Stimulated activated CD8-positive, alpha-beta memory T cell treated with anti-CD3 and anti-CD28 coated beads, Interleukin-15, amount 100 ng/mL, for 1 hour (primary cell): Measurements from ENCODE around the gene CHCHD10.
"Not testable (repeated sequence)": the region's sequence is repeated elsewhere in the genome, so short reads cannot be mapped to it uniquely, and the experiment has no call there.

Source experiments
- DNase-seq: peaks from one replicate; pipeline ENCODE4 v3.0.0-alpha.2; 2020; ENCODE audit warnings: low read depth

The CHCHD10 gene

DNA sequence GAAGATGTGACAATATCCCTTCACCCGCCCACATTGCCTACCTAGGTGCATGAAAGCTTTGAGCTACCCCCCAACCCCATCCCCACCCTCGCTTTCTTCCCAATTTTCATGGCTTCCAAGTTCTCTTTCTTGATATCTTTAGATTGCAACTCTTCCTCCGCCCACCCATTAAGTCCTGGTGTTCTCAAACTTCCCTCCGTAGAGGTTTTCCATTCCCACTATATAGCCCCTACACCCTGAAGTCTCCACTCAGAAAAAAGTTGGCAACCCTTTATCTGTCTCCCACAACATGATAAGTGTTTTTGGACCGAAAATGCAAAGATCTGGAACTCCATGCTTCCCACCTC, 17.4 kb downstream of the CHCHD10 start:
- no peak for DNase-seq

DNA sequence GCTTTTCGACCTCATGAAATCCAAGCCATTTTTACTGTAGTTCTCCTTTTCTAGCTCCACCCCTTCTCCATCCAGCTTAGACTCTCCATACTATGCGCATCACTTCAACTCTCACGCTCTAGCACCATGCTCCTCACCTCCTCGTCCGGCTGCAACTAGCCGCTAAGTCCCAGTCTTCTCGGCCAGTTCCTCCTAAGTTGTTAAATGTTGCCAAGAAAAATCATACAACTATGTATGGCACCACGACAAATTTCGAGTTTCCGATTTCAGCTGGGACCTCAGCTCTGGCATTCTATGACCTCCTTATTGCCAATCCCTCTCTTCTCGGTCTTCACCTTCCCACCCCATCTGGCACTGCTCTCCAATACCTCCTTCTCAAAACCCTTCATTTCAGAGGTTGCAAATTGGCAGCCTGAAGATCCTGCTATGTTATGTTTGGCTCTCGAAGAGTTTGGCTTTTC, 17.9 kb downstream of the CHCHD10 start:
- DNase-seq: no peak

DNA sequence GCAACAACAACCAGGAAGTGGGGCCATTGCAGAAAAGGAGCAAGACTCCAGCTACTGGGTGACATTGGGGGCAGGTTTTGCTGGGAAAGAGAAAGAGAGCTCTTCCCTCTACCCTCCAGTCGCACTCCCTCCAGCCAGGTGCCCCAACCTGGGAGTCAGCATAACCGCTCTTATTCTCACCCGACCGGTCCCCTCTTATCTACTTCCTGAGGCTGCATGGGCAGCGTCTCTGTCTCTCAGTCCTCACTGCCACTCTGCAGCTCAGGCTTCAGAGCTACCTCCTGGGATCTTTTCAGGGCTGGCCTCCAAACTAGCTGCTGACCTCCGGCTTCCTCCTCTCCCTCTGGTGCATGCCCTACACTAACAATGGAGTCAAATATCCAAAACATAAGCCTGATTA, 22.0 kb downstream of the CHCHD10 start:
- DNase-seq: no peak

DNA sequence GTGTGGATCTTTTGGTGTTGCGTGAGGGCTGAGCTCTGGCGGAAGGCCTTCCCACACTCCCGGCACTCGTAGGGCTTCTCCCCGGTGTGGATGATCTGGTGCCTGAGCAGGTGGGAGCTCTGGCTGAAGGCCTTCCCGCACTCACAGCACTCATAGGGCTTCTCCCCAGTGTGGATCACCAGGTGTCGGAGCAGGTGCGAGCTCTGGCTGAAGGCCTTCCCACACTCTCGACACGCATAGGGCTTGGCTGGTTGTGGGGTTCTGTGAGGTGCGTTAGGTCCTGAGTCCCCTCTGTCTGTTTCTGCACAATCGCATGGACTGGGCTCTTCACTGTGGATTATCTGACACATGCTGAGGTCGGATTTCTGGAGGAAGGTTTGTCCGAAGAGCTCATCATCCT, 23.3 kb downstream of the CHCHD10 start:
- no peak for DNase-seq

DNA sequence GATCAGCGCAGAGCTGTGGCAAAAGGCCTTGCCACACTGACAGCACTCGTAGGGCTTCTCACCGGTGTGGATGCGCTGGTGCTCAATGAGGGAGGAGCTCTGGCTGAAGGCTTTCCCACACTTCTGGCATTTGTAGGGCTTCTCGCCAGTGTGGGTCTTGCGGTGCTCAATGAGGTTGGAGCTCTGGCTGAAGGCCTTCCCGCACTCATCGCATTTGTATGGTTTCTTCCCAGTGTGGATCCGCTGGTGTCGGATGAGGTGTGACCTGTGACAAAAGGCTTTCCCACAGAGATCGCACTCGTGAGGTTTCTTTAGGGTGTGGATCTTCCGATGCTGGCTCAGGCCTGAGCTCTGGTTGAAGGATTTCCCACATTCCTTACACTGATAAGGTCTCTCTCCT, 23.8 kb downstream of the CHCHD10 start:
- no peak for DNase-seq

DNA sequence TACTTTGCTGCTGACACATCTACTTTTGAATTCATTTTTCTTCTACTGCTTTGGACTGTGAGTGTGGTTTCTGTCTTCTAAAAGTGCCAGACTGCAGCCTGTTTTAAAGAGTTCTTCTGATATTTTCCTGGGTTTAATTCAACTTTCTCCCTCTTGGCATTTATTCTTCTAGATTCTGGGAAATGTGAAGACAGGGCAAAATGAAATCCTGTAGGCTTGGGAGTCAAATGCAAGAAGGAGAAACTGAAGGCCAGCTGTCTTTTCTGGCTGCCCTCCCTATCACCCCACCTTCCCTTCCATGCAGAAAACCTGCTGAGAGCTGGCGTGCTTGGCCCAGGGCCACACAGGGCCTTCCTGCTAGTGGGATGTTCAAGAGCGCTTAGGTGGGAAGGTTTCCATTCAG, 24.5 kb downstream of the CHCHD10 start:
- no peak for DNase-seq

DNA sequence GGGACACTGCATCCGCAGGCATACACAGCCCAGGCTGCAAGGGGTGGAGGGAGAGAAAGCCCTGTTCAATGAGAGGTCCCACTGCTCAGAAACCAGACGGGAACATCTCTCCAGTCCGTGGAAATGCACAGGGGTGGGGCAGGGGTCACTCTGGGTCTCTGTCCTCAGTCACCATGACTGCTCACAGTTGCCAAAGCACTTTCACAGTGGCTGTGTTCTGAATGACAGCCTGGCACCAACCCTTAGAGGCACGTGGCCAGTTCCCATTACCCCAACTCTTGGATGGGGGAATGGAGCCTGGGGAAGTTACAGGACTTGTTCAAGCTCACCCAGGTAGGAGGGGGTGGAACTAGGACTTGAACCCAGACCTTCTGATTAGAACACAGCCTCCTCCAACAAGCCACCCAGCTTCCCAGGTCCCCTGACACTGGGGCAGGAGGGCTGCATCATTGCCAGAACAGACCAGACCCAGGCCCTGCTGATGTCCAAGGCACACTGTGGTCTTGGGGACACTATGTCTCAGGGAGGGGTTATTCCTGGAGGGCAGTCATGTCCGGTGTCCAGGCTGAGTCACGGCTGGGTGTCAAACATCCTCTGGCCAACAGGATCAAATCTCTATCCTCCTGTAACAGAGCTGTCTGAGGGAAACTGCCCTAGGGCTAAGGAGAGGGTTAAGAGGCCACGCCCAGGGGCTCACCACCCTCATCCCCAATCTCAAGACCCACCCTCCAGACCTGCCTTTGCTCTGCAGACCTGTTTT, 25.1 kb downstream of the CHCHD10 start:
- DNase-seq: no peak

DNA sequence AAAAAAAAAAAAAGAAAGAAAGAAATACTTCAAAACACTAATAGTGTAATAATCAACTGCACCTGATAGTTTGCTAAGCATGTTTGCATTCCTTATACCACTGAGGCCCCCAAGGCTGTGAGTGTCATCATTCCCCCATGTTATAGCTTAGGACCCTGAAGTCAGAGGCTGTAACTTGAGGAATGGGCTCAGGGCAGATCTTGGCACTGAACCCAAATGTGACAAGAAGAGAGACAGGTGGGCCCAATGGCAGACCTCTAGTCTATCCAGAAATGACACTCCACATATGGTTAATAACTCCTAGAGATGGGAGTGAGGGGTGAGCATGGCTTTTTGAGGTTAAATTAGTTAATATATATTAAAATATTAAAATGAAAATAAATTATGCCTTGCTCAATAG, 30.1 kb downstream of the CHCHD10 start:
- no peak for DNase-seq

DNA sequence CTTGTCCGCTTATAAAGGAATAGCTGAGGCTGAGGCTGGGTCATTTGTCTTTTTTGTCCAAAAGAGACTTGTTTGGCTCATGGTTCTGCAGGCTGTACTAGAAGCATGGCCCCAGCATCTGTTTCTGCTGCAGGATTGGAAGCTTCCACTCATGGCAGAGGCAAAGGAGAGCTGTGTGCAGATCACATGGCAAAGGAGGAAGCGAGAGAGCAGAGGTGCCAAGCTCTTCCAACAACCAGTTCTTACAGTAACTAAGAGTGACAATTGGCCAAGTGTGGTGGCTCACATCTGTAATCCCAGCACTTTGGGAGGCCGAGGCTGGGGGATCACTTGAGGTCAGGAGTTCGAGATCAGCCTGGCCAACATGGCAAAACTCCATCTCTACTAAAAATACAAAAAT, 39.7 kb downstream of the CHCHD10 start:
- DNase-seq: not testable (repeated sequence)

DNA sequence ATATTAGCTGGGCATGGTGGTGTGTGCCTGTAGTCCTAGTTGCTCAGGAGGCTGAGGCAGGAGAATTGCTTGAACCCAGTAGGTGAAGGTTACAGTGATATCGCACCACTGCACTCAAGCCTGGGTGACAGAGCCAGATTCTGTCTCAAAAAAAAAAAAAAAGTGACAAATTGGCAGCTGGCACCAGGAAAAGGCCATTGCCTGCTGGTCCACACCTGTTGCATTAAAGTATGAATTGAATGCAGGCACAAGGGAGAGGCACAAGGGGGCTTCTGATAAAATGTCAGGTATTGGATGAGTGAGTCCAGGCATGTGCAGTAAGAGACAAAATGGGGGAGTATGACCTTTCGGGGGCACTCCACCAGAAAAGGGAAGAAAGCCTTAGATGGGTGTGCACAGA, 45.0 kb downstream of the CHCHD10 start:
- DNase-seq: no peak

DNA sequence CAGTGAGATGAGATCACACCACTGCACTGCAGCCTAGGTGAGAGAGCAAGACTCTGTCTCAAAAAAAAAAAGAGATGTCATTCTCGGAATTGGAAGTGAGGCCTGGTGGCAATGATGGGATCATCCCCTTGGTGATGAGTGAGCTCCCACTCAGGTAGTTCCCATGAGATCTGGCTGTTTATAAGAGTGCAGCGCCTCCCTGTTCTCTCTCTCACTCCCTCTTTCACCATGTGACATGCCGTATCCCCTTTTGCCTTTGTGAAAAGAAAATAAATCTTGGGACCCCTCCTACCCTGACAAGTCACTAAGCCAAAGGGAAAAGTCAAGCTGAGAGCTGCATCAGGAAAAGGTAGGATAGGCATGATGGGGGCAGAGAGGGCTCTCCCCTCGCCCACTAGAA, 45.6 kb downstream of the CHCHD10 start:
- no peak for DNase-seq

DNA sequence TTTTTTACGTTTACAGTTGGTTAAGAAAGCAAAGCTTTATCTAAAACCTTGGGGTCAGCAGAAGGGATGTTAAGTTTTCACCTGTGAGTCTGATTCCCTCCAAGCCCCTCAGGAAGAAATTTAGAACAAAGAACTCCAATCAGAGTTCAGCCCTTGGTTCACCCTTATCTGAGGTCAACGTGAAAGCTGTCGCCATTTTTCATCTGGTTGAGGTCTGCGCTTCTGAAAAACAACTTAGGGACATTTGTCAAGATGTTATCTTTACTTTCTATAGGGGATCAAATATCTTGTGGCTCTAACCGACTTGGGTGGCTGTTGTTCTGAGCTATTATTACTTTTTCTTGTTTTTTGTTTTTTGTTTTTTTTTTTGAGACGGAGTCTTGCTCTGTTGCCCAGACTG, 46.9 kb downstream of the CHCHD10 start:
- DNase-seq: no peak

DNA sequence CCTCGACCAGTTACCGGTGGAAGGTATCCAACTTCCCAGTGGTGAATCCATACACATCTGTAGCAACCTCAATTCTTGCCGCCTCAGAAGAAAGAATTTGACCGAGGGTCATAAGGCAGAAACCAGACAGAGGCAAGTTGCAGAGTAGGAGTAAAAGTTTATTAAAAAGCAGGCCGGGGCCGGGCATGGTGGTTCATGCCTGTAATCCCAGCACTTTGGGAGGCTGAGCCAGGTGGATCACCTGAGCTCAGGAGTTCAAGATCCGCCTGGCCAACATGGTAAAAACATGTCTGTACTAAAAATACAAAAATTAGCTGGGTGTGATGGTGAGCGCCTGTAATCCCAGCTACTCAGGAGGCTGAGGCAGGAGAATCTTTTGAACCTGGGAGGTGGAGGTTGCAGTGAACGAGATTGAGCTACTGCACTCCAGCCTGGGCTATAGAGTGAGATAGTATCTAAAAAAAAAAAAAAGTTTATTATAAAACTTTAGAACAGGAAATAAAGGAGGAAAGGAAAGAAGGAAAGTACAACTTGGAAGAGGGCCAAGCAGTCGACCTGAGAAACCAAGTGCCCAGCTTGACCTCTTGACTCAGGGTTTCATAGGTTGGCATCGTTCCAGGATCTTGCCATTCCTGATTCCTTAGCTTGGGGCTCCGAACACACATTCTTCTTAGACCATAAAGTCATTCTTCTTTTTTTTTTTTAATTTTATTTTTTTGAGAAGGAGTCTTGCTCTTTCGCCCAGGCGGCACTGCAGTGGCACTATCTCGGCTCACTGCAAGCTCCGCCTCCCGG, 49.2 kb downstream of the CHCHD10 start:
- no peak for DNase-seq

DNA sequence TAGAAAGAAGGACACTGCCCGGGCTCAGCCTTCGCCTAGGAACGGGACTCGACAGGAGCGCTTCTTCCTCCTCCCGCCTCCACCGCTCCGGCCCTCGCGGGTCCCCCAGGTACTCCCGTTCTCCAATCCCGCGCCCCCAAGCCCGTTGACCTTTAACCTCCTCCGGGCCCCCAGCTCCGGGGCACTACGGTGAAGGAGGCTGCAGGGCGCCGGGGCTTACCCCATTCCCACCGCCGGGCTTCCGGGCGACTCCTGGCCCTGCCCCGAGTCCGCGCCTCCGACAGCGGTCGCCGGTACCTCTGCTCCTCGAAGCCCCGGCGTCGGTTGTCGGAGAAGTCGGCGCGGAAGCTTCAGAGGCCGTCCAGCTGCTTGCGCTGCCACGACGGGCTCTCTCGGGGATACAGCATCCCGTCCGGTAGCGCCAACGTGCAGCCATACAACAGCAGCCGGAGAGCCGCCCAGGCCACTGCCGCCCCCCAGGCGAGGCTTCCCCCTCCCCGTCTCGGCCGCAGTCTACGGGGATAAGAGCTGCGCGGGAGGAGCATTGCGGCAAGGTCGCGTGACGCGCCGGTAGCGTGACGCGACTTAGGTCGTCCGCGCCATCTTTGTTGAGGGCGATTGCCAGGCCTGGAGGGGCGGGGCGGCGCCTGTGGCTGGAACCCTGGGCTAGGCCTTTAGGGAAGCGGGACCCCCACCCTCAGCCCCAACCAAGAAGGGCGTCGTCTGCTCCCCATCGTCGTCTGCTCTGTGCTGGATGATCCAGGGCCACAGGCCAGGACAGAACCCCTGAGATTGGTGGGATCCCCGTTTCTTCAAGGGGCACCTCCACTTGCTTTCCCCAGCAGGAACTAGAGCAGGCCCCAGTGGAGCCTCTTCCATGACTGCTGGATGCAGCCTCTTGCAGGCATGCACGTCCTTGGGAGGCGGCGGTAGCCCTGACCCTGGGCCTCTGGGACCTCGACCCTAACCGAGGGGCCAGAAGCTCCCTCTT, 50.7 kb downstream of the CHCHD10 start:
- peak; percentile 65 for DNase-seq
